HepG2 (cell line): ENCODE measurements around the gene PPP2R5D. TPM values are rescaled to one million over a fixed set of nuclear protein-coding genes. Genes with fewer than 3 reads are reported as not detected.
A peak's percentile ranks its signal among the peaks of the same experiment; 100 is the strongest.

Experiments used
- DPF2 ChIP-seq: sonication (generic); formaldehyde crosslinking; IDR thresholded peaks from 2 replicates; pipeline ENCODE4 v1.4.0; 2020; ENCODE audit warnings: mild to moderate bottlenecking, low read depth, missing genetic modification reagents, borderline replicate concordance
- EP300 ChIP-seq, 3 experiments: sonication (generic) in 1 of 3; formaldehyde crosslinking in 1 of 3; IDR thresholded peaks; 2 replicates each; pipeline versions ENCODE4 v1.5.1 to v1.6.1; 2011 to 2020; ENCODE audit warnings: low read depth in 2 of 3, low read length in 2 of 3, borderline replicate concordance in 1 of 3, improper control_type of control experiment in 1 of 3, mild to moderate bottlenecking in 1 of 3, missing genetic modification reagents in 1 of 3, moderate library complexity in 1 of 3
- GLI4 ChIP-seq: sonication (generic); formaldehyde crosslinking; IDR thresholded peaks from 2 replicates; pipeline ENCODE4 v1.5.1; 2020; ENCODE audit warnings: missing genetic modification reagents, mild to moderate bottlenecking, moderate library complexity, borderline replicate concordance
- MZF1 ChIP-seq: sonication (generic); formaldehyde crosslinking; IDR thresholded peaks from 2 replicates; pipeline ENCODE4 v1.8.1; 2023; ENCODE audit warnings: mild to moderate bottlenecking, missing genetic modification reagents, borderline replicate concordance
- PHF8 ChIP-seq: sonication (generic); formaldehyde crosslinking; IDR thresholded peaks from 2 replicates; pipeline ENCODE4 v1.5.0; 2020; ENCODE audit warnings: missing genetic modification reagents
- PRPF4 ChIP-seq: fragments of 200-400 bp; formaldehyde crosslinking; IDR thresholded peaks from 2 replicates; pipeline ENCODE4 v1.6.1; 2016; ENCODE audit warnings: low read length, low read depth; ENCODE audit not compliant: poor library complexity, severe bottlenecking
- SPEN ChIP-seq: sonication (generic); formaldehyde crosslinking; IDR thresholded peaks from 2 replicates; pipeline ENCODE4 v1.5.1; 2020; ENCODE audit warnings: low read depth, mild to moderate bottlenecking, missing genetic modification reagents
- ZBTB8A ChIP-seq: sonication (generic); formaldehyde crosslinking; IDR thresholded peaks from 2 replicates; pipeline ENCODE4 v1.4.0; 2020; ENCODE audit warnings: mild to moderate bottlenecking, low read depth, missing genetic modification reagents, borderline replicate concordance
- ZEB1 ChIP-seq: IDR thresholded peaks from 2 replicates; pipeline ENCODE4 v1.6.1; 2012; ENCODE audit warnings: mild to moderate bottlenecking, low read depth, inconsistent platforms; ENCODE audit not compliant: insufficient replicate concordance
- ZFP37 ChIP-seq: sonication (generic); formaldehyde crosslinking; IDR thresholded peaks from 2 replicates; pipeline ENCODE4 v1.4.0; 2020; ENCODE audit warnings: missing genetic modification reagents, borderline replicate concordance
- ZNF101 ChIP-seq: sonication (generic); formaldehyde crosslinking; IDR thresholded peaks from 2 replicates; pipeline ENCODE4 v1.4.0; 2020; ENCODE audit warnings: mild to moderate bottlenecking, low read depth, missing genetic modification reagents, borderline replicate concordance
- ZNF225 ChIP-seq: sonication (generic); formaldehyde crosslinking; IDR thresholded peaks from 2 replicates; pipeline ENCODE4 v1.4.0; 2020; ENCODE audit warnings: mild to moderate bottlenecking, missing genetic modification reagents
- ZNF24 ChIP-seq: fragments of 450-650 bp; IDR thresholded peaks from 2 replicates; pipeline ENCODE4 v1.6.1; 2017; ENCODE audit warnings: antibody characterized with exemption, mild to moderate bottlenecking
- ZNF333 ChIP-seq: sonication (generic); formaldehyde crosslinking; IDR thresholded peaks from 2 replicates; pipeline ENCODE4 v1.4.0; 2020; ENCODE audit warnings: mild to moderate bottlenecking, missing genetic modification reagents, borderline replicate concordance
- ZNF572 ChIP-seq: sonication (generic); formaldehyde crosslinking; IDR thresholded peaks from 2 replicates; pipeline ENCODE4 v1.5.1; 2020; ENCODE audit warnings: mild to moderate bottlenecking, missing genetic modification reagents
- ZNF589 ChIP-seq: sonication (generic); formaldehyde crosslinking; conservative IDR thresholded peaks from 2 replicates; pipeline ENCODE4 v1.8.0; 2022; ENCODE audit warnings: mild to moderate bottlenecking, moderate library complexity, missing genetic modification reagents
- ZNF616 ChIP-seq: sonication (generic); formaldehyde crosslinking; IDR thresholded peaks from 2 replicates; pipeline ENCODE4 v1.5.0; 2020; ENCODE audit warnings: low read depth, mild to moderate bottlenecking, missing genetic modification reagents
- ZNF678 ChIP-seq: sonication (generic); formaldehyde crosslinking; IDR thresholded peaks from 2 replicates; pipeline ENCODE4 v1.4.0; 2020; ENCODE audit warnings: mild to moderate bottlenecking, missing genetic modification reagents
- ZNF747 ChIP-seq: sonication (generic); formaldehyde crosslinking; IDR thresholded peaks from 2 replicates; pipeline ENCODE4 v1.8.1; 2023; ENCODE audit warnings: missing genetic modification reagents, mild to moderate bottlenecking, borderline replicate concordance
- ZNF83 ChIP-seq: sonication (generic); formaldehyde crosslinking; IDR thresholded peaks from 2 replicates; pipeline ENCODE4 v1.4.0; 2020; ENCODE audit warnings: missing genetic modification reagents, mild to moderate bottlenecking, borderline replicate concordance
- polyA plus RNA-seq, 8 experiments: library from polyadenylated mRNA; depleted of rRNA in 3 of 8; stranded (reverse) in 7 of 8; unstranded in 1 of 8; fragments of >200 nt; fragmentation: Illumina TruSeq in 4 of 8; extraction: Trizol in 4 of 8; gene quantifications; 2 replicates each; pipeline versions ENCODE4 v1.2.1 to v1.2.3, GENCODE V29; 2011 to 2016; ENCODE audit warnings: low read depth in 4 of 8, missing spikeins in 1 of 8, mixed read lengths in 1 of 8; ENCODE audit not compliant: insufficient read depth in 1 of 8
- total RNA-seq, 5 experiments: library from RNA; depleted of rRNA; stranded (reverse); fragments of >200 nt; fragmentation: Illumina TruSeq; extraction: Trizol; gene quantifications; 2 replicates each; pipeline ENCODE4 v1.2.3, GENCODE V29; 2016; ENCODE audit warnings: low read depth in 1 of 5
- TF ChIP-seq, protein P1 (sequence below): sonication (generic); formaldehyde crosslinking; IDR thresholded peaks from 2 replicates; pipeline ENCODE4 v1.8.0; 2022; ENCODE audit warnings: mild to moderate bottlenecking, missing genetic modification reagents
- TF ChIP-seq, protein P2 (sequence below): sonication (generic); formaldehyde crosslinking; IDR thresholded peaks from 2 replicates; pipeline ENCODE4 v1.5.0; 2020; ENCODE audit warnings: mild to moderate bottlenecking, missing genetic modification reagents, borderline replicate concordance
- TF ChIP-seq, protein P3 (sequence below): sonication (generic); formaldehyde crosslinking; IDR thresholded peaks from 2 replicates; pipeline ENCODE4 v1.5.0; 2020; ENCODE audit warnings: missing genetic modification reagents, mild to moderate bottlenecking, borderline replicate concordance

PPP2R5D gene
- total and polyA plus RNA-seq, 2 of the 13 experiments (the other 11 are each of a cell fraction or from before 2014, with no cell fraction given): 53.7 to 60.4 TPM

DNA sequence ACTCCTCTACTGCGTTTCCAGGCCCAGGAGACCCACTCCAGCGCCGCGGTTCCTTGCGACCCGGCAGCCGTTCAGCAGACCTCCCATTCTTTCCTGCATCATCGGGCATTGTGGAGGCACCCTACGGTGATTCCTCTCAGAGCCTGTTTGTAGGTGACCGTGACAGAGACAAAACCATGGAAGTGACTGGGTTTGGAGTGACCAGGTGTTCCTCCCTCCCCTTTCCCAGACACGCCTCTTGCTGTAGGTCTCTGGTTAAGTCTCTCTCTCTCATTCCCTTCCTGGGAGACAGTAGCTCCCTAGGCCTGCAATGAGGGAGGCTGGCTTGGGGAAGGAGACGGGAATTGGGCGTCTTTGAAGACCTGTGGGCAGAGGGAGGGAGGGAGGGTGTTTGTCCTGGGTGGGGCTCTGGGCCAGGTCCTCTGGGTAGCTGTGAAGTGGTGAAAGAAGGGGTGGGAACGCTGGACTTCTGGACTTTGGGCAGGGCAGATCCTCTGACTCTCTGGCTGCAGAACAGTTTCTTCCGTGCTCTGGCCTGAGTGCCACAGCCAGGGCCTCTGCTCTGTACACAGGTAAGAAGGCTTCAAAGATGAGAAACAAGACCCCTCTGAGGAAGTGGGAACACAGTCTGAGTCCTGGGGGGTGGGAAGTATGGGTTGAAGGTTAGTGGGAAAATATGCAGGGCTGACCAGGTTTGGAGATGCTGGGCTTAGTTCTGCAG, 75.8 kb downstream of the PPP2R5D start (continued):
- peak; percentile 52; the same call in 1 of the 2 replicates for TF ChIP-seq ZNF83 (CRISPR knock-in tag)
- 0 out of 2 replicates have a peak, but pooled peaks have one; percentile 48 for TF ChIP-seq MZF1
- peak; percentile 91 for TF ChIP-seq GLI4 (CRISPR knock-in tag)
- peak; percentile 92; the same call in 1 of the 2 replicates for TF ChIP-seq ZNF572 (CRISPR knock-in tag)
- TF ChIP-seq ZEB1: peak; percentile 49
- TF ChIP-seq, protein P1, sequence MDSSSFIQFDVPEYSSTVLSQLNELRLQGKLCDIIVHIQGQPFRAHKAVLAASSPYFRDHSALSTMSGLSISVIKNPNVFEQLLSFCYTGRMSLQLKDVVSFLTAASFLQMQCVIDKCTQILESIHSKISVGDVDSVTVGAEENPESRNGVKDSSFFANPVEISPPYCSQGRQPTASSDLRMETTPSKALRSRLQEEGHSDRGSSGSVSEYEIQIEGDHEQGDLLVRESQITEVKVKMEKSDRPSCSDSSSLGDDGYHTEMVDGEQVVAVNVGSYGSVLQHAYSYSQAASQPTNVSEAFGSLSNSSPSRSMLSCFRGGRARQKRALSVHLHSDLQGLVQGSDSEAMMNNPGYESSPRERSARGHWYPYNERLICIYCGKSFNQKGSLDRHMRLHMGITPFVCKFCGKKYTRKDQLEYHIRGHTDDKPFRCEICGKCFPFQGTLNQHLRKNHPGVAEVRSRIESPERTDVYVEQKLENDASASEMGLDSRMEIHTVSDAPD: peak; percentile 79; the same call in 1 of the 2 replicates
- TF ChIP-seq ZNF747 (CRISPR knock-in tag): peak; percentile 68; the same call in 1 of the 2 replicates
- no peak for TF ChIP-seq PRPF4
- TF ChIP-seq SPEN (CRISPR knock-in tag): peak; percentile 88
- 0 out of 2 replicates have a peak, but pooled peaks have one; percentile 50 for TF ChIP-seq ZNF333
- peak; percentile 71 for TF ChIP-seq DPF2 (CRISPR knock-in tag)
- no peak for TF ChIP-seq ZNF24
- 0 out of 2 replicates have a peak, but pooled peaks have one; percentile 58 for TF ChIP-seq ZNF589
- no peak for TF ChIP-seq ZFP37 (CRISPR knock-in tag)
- TF ChIP-seq, protein P2, sequence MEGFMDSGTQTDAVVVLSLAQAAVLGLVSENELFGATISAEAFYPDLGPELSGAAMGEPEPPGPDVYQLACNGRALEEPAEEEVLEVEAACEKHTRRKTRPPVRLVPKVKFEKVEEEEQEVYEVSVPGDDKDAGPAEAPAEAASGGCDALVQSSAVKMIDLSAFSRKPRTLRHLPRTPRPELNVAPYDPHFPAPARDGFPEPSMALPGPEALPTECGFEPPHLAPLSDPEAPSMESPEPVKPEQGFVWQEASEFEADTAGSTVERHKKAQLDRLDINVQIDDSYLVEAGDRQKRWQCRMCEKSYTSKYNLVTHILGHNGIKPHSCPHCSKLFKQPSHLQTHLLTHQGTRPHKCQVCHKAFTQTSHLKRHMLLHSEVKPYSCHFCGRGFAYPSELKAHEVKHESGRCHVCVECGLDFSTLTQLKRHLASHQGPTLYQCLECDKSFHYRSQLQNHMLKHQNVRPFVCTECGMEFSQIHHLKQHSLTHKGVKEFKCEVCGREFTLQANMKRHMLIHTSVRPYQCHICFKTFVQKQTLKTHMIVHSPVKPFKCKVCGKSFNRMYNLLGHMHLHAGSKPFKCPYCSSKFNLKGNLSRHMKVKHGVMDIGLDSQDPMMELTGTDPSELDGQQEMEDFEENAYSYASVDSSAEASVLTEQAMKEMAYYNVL (CRISPR knock-in tag): 0 out of 2 replicates have a peak, but pooled peaks have one; percentile 53
- 0 out of 2 replicates have a peak, but pooled peaks have one; percentile 68 for TF ChIP-seq ZNF101 (CRISPR knock-in tag)
- TF ChIP-seq ZNF678 (CRISPR knock-in tag): peak; percentile 82; the same call in 1 of the 2 replicates
- TF ChIP-seq ZBTB8A (CRISPR knock-in tag): no peak
- peak; percentile 64; the same call in 1 of the 2 replicates for TF ChIP-seq ZNF225 (CRISPR knock-in tag)
- no peak for TF ChIP-seq ZNF616 (CRISPR knock-in tag)
- TF ChIP-seq EP300 (IDR thresholded peaks at IDR 0.05; ENCODE audit: low read depth in 2 of 2, low read length in 2 of 2): 0 out of 4 replicates have a peak, but pooled peaks have one; percentile 6 to 28
- TF ChIP-seq EP300 (CRISPR knock-in tag; IDR thresholded peaks at IDR 0.05; ENCODE audit: borderline replicate concordance): no peak; the same call in 1 of the 2 replicates
- TF ChIP-seq PHF8 (CRISPR knock-in tag): peak; percentile 55; the same call in 1 of the 2 replicates
- TF ChIP-seq, protein P3, sequence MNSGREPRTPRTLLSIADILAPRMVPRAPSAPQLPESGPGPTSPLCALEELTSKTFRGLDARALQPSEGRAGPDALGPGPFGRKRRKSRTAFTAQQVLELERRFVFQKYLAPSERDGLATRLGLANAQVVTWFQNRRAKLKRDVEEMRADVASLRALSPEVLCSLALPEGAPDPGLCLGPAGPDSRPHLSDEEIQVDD: 0 out of 2 replicates have a peak, but pooled peaks have one; percentile 19
